B cell (primary cell): ENCODE data around the gene FMO2. TPM values are rescaled to one million over a fixed set of nuclear protein-coding genes. Genes with fewer than 3 reads are reported as not detected.

Experiments
- ATAC-seq: fragments of 200-7000 bp; cut with Tn5 transposase; one replicate; pipeline ENCODE4 v1.10.0; 2021; ENCODE audit warnings: low read depth, mild to moderate bottlenecking, moderate number of reproducible peaks, moderate library complexity
- CTCF ChIA-PET: fragments of 350-600 bp; sonication (Branson Sonifier 250); formaldehyde crosslinking; loops from one replicate; lab custom pipeline; 2021; ENCODE audit warnings: antibody characterized with exemption, inconsistent platforms; lab: Charles Lee
- POLR2A ChIA-PET: fragments of 350-600 bp; sonication (Branson Sonifier 250); formaldehyde crosslinking; loops from one replicate; lab custom pipeline; 2021; ENCODE audit warnings: antibody characterized with exemption; lab: Charles Lee
- DNase-seq: peaks from one replicate; pipeline ENCODE4 v3.0.0; 2013
- H2AFZ ChIP-seq: 2 replicates; pipeline ENCODE4 v1.6.1; 2012; ENCODE audit warnings: mild to moderate bottlenecking, low read depth, low read length; ENCODE audit not compliant: insufficient read depth, poor library complexity, severe bottlenecking
- H3K27ac ChIP-seq, 2 donors: 1 replicate in 1 of 2; 2 replicates in 1 of 2; pipeline ENCODE4 v1.5.1; 2012 to 2013; ENCODE audit warnings: low read length in 2 of 2, mild to moderate bottlenecking in 2 of 2, moderate library complexity in 1 of 2
- H3K27me3 ChIP-seq, 4 experiments: fragments of 200-600 bp in 1 of 4; sonication (generic) in 1 of 4; replicated peaks in 1 of 4; 1 replicate in 2 of 4; 2 replicates in 2 of 4; pipeline versions ENCODE4 v1.6.1 to v1.7.0; 2013 to 2016; ENCODE audit warnings: low read length in 3 of 4, mild to moderate bottlenecking in 2 of 4, mixed read lengths in 1 of 4, moderate library complexity in 1 of 4; ENCODE audit not compliant: insufficient read depth in 4 of 4, control insufficient read depth in 3 of 4; ENCODE audit errors: control extremely low read depth in 1 of 4
- H3K36me3 ChIP-seq, 2 experiments: replicated peaks in 1 of 2; 1 replicate in 1 of 2; 2 replicates in 1 of 2; pipeline versions ENCODE4 v1.6.1 to v1.7.1; 2013; ENCODE audit warnings: low read length in 1 of 2; ENCODE audit not compliant: insufficient read depth in 2 of 2, control insufficient read depth in 1 of 2; ENCODE audit errors: control extremely low read depth in 1 of 2, extremely low read depth in 1 of 2
- H3K4me1 ChIP-seq, 2 donors: fragments of 200-600 bp in 1 of 2; sonication (generic) in 1 of 2; 1 replicate in 1 of 2; 2 replicates in 1 of 2; pipeline versions ENCODE4 v1.5.1 to v1.6.1; 2013 to 2017; ENCODE audit warnings: low read length in 2 of 2; ENCODE audit not compliant: control insufficient read depth in 2 of 2, insufficient read depth in 2 of 2
- H3K4me2 ChIP-seq: replicated peaks from 2 replicates; pipeline ENCODE3; 2012; ENCODE audit warnings: mild to moderate bottlenecking, low read depth, low read length; ENCODE audit not compliant: poor library complexity, severe bottlenecking
- H3K4me3 ChIP-seq, 5 experiments: fragments of 200-600 bp in 1 of 5; sonication (generic) in 1 of 5; 1 replicate in 3 of 5; 2 replicates in 2 of 5; pipeline versions ENCODE4 v1.5.1 to v1.7.0; 2011 to 2016; ENCODE audit warnings: low read length in 4 of 5, mild to moderate bottlenecking in 4 of 5, low read depth in 2 of 5, control low read depth in 1 of 5, moderate library complexity in 1 of 5; ENCODE audit not compliant: insufficient read depth in 1 of 5; ENCODE audit errors: control extremely low read depth in 1 of 5, extremely low read depth in 1 of 5
- H3K79me2 ChIP-seq: fragments of 200-600 bp; sonication (generic); one replicate; pipeline ENCODE4 v1.6.0; 2016; ENCODE audit warnings: low read length; ENCODE audit not compliant: control insufficient read depth, insufficient read depth
- H3K9ac ChIP-seq: fragments of 200-600 bp; sonication (generic); 2 replicates; pipeline ENCODE4 v1.6.1; 2017; ENCODE audit warnings: mild to moderate bottlenecking, low read length, moderate library complexity
- H3K9me3 ChIP-seq, 3 donors: one replicate each; pipeline versions ENCODE4 v1.6.1 to v1.7.1; 2013; ENCODE audit warnings: low read length in 2 of 3; ENCODE audit not compliant: control insufficient read depth in 2 of 3, insufficient read depth in 1 of 3; ENCODE audit errors: control extremely low read depth in 1 of 3
- H4K20me1 ChIP-seq: 2 replicates; pipeline ENCODE4 v1.6.0; 2012; ENCODE audit warnings: mild to moderate bottlenecking, low read length; ENCODE audit not compliant: insufficient read depth, control insufficient read depth, poor library complexity, severe bottlenecking
- H3K27ac Mint-ChIP-seq: one replicate; pipeline ENCODE4 v1.8.0; 2021; ENCODE audit warnings: mixed read lengths
- H3K27me3 Mint-ChIP-seq: one replicate; pipeline ENCODE4 v1.8.0; 2021; ENCODE audit warnings: mixed read lengths
- H3K4me1 Mint-ChIP-seq: one replicate; pipeline ENCODE4 v1.8.0; 2021; ENCODE audit warnings: mixed read lengths
- H3K4me3 Mint-ChIP-seq: one replicate; pipeline ENCODE4 v1.8.0; 2021; ENCODE audit warnings: mixed read lengths
- H3K9me3 Mint-ChIP-seq: one replicate; pipeline ENCODE4 v1.8.0; 2022; ENCODE audit warnings: mixed read lengths; ENCODE audit not compliant: insufficient read depth
- EZH2 ChIP-seq: IDR thresholded peaks from 2 replicates; pipeline ENCODE4 v1.6.1; 2012; ENCODE audit warnings: borderline replicate concordance, low read depth, mild to moderate bottlenecking, moderate library complexity, low read length; ENCODE audit not compliant: insufficient read depth, poor library complexity, severe bottlenecking
- WGBS: methylation state at CpG from one replicate; pipeline ENCODE4 v1.1.5; 2013; ENCODE audit warnings: missing lambda C conversion rate; ENCODE audit not compliant: insufficient coverage; 5-methylcytosine and 5-hydroxymethylcytosine counted together
- intact Hi-C: fragments of 100-400 bp; cut with micrococcal nuclease; formaldehyde crosslinking; loops from one replicate; pipeline ENCODE4 v1.10.0; 2022
- polyA plus RNA-seq: library from polyadenylated mRNA; depleted of rRNA; stranded (reverse); fragments of >200 nt; gene quantifications from 2 replicates; pipeline ENCODE4 v1.2.3, GENCODE V29; 2012
- total RNA-seq, 2 donors: library from RNA; stranded (reverse); fragments of 120-200 nt in 1 of 2; gene quantifications; 1 replicate in 1 of 2; 2 replicates in 1 of 2; pipeline versions ENCODE4 v1.2.3 to v1.2.4, GENCODE V29; 2013 to 2022
- TF ChIP-seq, protein P1 (sequence below): fragments of 200-600 bp; IDR thresholded peaks from one replicate; pipeline ENCODE4 v1.8.0; 2022; ENCODE audit warnings: antibody characterized with exemption, mild to moderate bottlenecking

The FMO2 gene
- total and polyA plus RNA-seq, 2 donors (not counting 1 experiment from before 2014, with no cell fraction given) = not detected

DNA sequence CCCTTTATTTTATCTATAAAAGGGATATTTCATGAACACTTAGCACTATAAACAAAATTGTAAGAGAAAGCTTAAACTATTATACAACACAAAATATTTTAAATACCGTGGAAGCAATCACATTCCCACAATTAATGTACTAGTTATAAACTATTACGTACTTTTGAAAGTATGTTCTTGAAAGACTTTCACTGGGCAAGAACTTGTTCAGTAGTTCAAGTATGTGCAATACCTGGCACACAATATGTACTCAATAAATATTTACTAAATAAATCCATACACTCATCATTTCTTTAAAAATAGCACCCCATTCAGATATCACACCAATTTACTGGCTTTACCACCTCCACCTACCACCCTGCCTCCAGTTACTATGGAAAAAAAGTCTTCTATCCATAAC, 12.6 kb upstream of the FMO2 start:
- no peaks in the 10 kb centered on the region for H4K20me1 ChIP-seq
- POLR2A ChIA-PET = no interaction called here
- H3K79me2 ChIP-seq = no peaks in the 10 kb centered on the region
- no peak overlapping the region for H3K27ac ChIP-seq
- no peak for TF ChIP-seq EZH2
- TF ChIP-seq, protein P1, sequence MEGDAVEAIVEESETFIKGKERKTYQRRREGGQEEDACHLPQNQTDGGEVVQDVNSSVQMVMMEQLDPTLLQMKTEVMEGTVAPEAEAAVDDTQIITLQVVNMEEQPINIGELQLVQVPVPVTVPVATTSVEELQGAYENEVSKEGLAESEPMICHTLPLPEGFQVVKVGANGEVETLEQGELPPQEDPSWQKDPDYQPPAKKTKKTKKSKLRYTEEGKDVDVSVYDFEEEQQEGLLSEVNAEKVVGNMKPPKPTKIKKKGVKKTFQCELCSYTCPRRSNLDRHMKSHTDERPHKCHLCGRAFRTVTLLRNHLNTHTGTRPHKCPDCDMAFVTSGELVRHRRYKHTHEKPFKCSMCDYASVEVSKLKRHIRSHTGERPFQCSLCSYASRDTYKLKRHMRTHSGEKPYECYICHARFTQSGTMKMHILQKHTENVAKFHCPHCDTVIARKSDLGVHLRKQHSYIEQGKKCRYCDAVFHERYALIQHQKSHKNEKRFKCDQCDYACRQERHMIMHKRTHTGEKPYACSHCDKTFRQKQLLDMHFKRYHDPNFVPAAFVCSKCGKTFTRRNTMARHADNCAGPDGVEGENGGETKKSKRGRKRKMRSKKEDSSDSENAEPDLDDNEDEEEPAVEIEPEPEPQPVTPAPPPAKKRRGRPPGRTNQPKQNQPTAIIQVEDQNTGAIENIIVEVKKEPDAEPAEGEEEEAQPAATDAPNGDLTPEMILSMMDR = no peak
- no peaks in the 10 kb centered on the region for H3K4me1 ChIP-seq
- H3K9me3 ChIP-seq = peaks cover 0 to 8% (median 3%) of the 10 kb centered on the region in 3 donors
- Mint-ChIP-seq H3K4me1 (no peaks in the 10 kb centered on the region), H3K27me3 (peaks cover 46% of the 10 kb centered on the region), H3K9me3 (no peaks in the 10 kb centered on the region), H3K4me3 (no peak overlapping the region), H3K27ac (no peak overlapping the region)
- intact Hi-C loops = no loop called here
- no peak overlapping the region for H3K4me3 ChIP-seq
- DNase-seq = no peak
- no peak for ATAC-seq
- no CpG with 5 or more reads among the region's 2 CpGs for WGBS
- H3K36me3 ChIP-seq = no peaks in the 10 kb centered on the region
- H2AFZ ChIP-seq = no peak overlapping the region
- no peak overlapping the region for H3K9ac ChIP-seq
- H3K27me3 ChIP-seq = no peaks in the 10 kb centered on the region
- H3K4me2 ChIP-seq = no peak overlapping the region
- CTCF ChIA-PET = no interaction called here

DNA sequence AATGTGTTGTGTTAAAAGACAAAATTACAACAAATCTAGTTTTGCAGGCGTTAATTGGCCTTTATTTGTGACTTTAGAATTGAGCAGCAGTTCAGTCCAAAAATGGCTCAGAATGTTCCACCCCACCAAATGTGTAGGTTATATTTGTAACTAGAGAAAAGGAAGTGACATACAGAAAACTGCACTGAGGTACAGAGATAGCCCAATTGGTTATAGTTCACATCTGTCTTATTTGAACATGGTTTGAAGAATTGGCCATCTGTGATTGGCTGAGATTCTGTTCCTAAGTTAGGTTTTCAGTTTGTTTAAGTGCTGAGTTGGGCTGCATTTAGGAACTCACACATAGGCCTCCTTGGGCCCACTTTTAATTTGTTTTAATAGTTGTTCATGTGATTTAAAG, 12.0 kb upstream of the FMO2 start:
- no peak overlapping the region for H3K4me3 ChIP-seq
- Mint-ChIP-seq H3K4me3 (no peak overlapping the region), H3K27ac (no peak overlapping the region), H3K4me1 (no peaks in the 10 kb centered on the region), H3K27me3 (peaks cover 50% of the 10 kb centered on the region), H3K9me3 (no peaks in the 10 kb centered on the region)
- no peaks in the 10 kb centered on the region for H4K20me1 ChIP-seq
- no peak for ATAC-seq
- WGBS = no CpG with 5 or more reads among the region's 1 CpG
- H3K27ac ChIP-seq = no peak overlapping the region
- peaks cover 0 to 8% (median 3%) of the 10 kb centered on the region in 3 donors for H3K9me3 ChIP-seq
- POLR2A ChIA-PET = no interaction called here
- no peak overlapping the region for H3K9ac ChIP-seq
- H3K4me1 ChIP-seq = no peaks in the 10 kb centered on the region
- intact Hi-C loops = no loop called here
- TF ChIP-seq, protein P1 = no peak
- no peak for TF ChIP-seq EZH2
- H3K4me2 ChIP-seq = no peak overlapping the region
- H3K27me3 ChIP-seq = no peaks in the 10 kb centered on the region
- no peak overlapping the region for H2AFZ ChIP-seq
- H3K79me2 ChIP-seq = no peaks in the 10 kb centered on the region
- CTCF ChIA-PET = no interaction called here
- no peaks in the 10 kb centered on the region for H3K36me3 ChIP-seq
- no peak for DNase-seq
